ENCODE results near the gene SGPP2. TPM values are rescaled to one million over a fixed set of nuclear protein-coding genes. Genes with fewer than 3 reads are reported as not detected.

SGPP2 gene
- total RNA-seq, 1 donor from 2014 or later, result 0.20 TPM

DNA sequence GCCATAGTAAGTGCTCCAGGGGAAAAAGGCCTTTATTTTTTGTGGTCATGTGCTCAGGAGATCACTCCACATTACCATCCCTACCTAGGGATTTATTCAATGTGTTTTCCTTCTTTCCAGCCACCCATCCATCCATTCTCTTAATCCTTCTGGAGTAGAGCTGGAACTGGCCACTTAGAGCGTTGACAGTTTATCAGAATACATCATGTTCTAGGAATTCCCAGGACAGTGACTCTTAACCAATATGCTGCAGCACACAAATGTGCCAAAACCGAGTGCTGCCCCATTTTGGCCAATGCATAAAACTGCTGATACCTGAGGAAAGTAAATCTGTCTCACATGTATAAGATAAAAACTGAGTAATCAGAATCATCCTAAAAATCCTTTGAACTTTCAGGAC is 167.8 kb downstream of the SGPP2 start:
- no peaks in the 10 kb centered on the region for H3K9me3 ChIP-seq (ENCODE audit: insufficient read depth, low read depth, low read length)
- H3K79me2 ChIP-seq (ENCODE audit: insufficient read depth, low read length), result no peaks in the 10 kb centered on the region
- H3K4me1 ChIP-seq (ENCODE audit: insufficient read depth, low read length), result no peaks in the 10 kb centered on the region
- no peak overlapping the region for H3K4me3 Mint-ChIP-seq (ENCODE audit: unreplicated experiment)
- FAIRE-seq, result no peak
- no peak overlapping the region for H3K4me3 ChIP-seq (ENCODE audit: insufficient read depth, low read depth, low read length)
- no peak overlapping the region for H3K9ac ChIP-seq (ENCODE audit: low read length)
- no peaks in the 10 kb centered on the region for H3K27me3 ChIP-seq (ENCODE audit: insufficient read depth, low read length)
- H3K4me2 ChIP-seq (ENCODE audit: low read length), result no peak overlapping the region
- H3K4me1 Mint-ChIP-seq (ENCODE audit: low read depth, unreplicated experiment), result peaks cover 10% of the 10 kb centered on the region
- no peak overlapping the region for H3K27ac Mint-ChIP-seq (ENCODE audit: unreplicated experiment)
- peaks cover 15% of the 10 kb centered on the region for H3K36me3 ChIP-seq (ENCODE audit: insufficient read depth, low read length)
- H3K27me3 Mint-ChIP-seq (ENCODE audit: low read depth, unreplicated experiment), result no peaks in the 10 kb centered on the region
- peaks cover 5% of the 10 kb centered on the region for H3K36me3 Mint-ChIP-seq (ENCODE audit: low read depth, unreplicated experiment)
- no peak for DNase-seq (ENCODE audit: low read depth)
- H3K9me3 Mint-ChIP-seq (ENCODE audit: unreplicated experiment), result peaks cover 4% of the 10 kb centered on the region
- H4K20me1 ChIP-seq (ENCODE audit: insufficient read depth, low read length), result no peaks in the 10 kb centered on the region
- TF ChIP-seq, protein P1, sequence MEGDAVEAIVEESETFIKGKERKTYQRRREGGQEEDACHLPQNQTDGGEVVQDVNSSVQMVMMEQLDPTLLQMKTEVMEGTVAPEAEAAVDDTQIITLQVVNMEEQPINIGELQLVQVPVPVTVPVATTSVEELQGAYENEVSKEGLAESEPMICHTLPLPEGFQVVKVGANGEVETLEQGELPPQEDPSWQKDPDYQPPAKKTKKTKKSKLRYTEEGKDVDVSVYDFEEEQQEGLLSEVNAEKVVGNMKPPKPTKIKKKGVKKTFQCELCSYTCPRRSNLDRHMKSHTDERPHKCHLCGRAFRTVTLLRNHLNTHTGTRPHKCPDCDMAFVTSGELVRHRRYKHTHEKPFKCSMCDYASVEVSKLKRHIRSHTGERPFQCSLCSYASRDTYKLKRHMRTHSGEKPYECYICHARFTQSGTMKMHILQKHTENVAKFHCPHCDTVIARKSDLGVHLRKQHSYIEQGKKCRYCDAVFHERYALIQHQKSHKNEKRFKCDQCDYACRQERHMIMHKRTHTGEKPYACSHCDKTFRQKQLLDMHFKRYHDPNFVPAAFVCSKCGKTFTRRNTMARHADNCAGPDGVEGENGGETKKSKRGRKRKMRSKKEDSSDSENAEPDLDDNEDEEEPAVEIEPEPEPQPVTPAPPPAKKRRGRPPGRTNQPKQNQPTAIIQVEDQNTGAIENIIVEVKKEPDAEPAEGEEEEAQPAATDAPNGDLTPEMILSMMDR (IDR thresholded peaks at IDR 0.05; ENCODE audit: insufficient read depth, low read depth, low read length), result no peak
- no peak for TF ChIP-seq EZH2 (IDR thresholded peaks at IDR 0.05; ENCODE audit: insufficient read depth, low read length)
- no peak overlapping the region for H2AFZ ChIP-seq (ENCODE audit: low read depth, low read length)
- no peak overlapping the region for H3K27ac ChIP-seq (ENCODE audit: low read depth, low read length)

DNA sequence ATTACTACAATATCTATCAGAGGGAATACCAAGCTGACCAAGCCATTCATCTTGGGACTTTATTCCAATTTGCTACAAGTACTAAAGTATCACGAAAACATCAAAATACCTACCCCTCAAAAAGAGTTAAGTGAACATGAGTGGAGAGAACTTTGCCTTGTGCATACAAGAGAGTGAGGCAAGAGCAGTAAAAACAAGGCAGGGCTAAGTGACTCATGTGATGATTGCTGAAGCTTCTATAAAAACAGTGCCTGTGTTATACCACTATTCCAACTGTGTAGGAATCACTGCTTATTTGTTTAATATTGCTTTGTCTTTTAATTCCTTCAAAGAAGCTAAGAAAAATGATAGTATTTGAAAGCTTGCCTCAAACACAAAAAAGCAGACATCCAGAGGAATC is 170.3 kb downstream of the SGPP2 start:
- FAIRE-seq, result peak; percentile 13
- peaks cover 25% of the 10 kb centered on the region for H3K36me3 ChIP-seq (ENCODE audit: insufficient read depth, low read length)
- H3K27ac Mint-ChIP-seq (ENCODE audit: unreplicated experiment), result no peak overlapping the region

DNA sequence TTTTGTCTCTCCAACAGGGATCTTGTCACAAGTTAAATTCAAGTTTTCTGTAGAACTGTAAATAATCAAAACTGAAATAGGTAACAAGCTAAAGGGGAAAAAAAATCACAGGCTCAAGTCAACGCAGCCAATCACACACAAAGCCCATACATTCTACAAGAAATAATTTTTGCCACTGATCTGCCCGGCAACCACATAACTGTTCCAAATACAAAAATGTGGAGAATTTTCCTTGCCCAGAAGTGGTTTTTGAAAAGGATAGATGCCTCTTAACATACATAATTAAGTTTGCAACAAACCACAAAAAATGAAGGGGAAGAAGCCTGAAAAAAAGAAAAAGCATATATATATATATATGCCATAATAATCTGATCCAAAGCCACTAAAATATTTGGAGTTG is 171.2 kb downstream of the SGPP2 start:
- no peaks in the 10 kb centered on the region for H3K4me1 ChIP-seq (ENCODE audit: insufficient read depth, low read length)
- no peak overlapping the region for H3K9ac ChIP-seq (ENCODE audit: low read length)
- no peaks in the 10 kb centered on the region for H3K9me3 Mint-ChIP-seq (ENCODE audit: unreplicated experiment)
- no peak overlapping the region for H3K4me2 ChIP-seq (ENCODE audit: low read length)
- H3K9me3 ChIP-seq (ENCODE audit: insufficient read depth, low read depth, low read length), result no peaks in the 10 kb centered on the region
- H3K27me3 Mint-ChIP-seq (ENCODE audit: low read depth, unreplicated experiment), result no peaks in the 10 kb centered on the region
- H4K20me1 ChIP-seq (ENCODE audit: insufficient read depth, low read length), result peaks cover 5% of the 10 kb centered on the region
- H3K79me2 ChIP-seq (ENCODE audit: insufficient read depth, low read length), result no peaks in the 10 kb centered on the region
- no peak for TF ChIP-seq EZH2 (IDR thresholded peaks at IDR 0.05; ENCODE audit: insufficient read depth, low read length)
- TF ChIP-seq, protein P1 (IDR thresholded peaks at IDR 0.05; ENCODE audit: insufficient read depth, low read depth, low read length), result no peak
- peaks cover 27% of the 10 kb centered on the region for H3K36me3 ChIP-seq (ENCODE audit: insufficient read depth, low read length)
- H3K27me3 ChIP-seq (ENCODE audit: insufficient read depth, low read length), result no peaks in the 10 kb centered on the region
- H3K4me3 ChIP-seq (ENCODE audit: insufficient read depth, low read depth, low read length), result no peak overlapping the region
- no peak for DNase-seq (ENCODE audit: low read depth)
- peaks cover 10% of the 10 kb centered on the region for H3K4me1 Mint-ChIP-seq (ENCODE audit: low read depth, unreplicated experiment)
- no peak overlapping the region for H3K27ac Mint-ChIP-seq (ENCODE audit: unreplicated experiment)
- no peak overlapping the region for H3K4me3 Mint-ChIP-seq (ENCODE audit: unreplicated experiment)
- H2AFZ ChIP-seq (ENCODE audit: low read depth, low read length), result no peak overlapping the region
- no peak overlapping the region for H3K27ac ChIP-seq (ENCODE audit: low read depth, low read length)
- peaks cover 3% of the 10 kb centered on the region for H3K36me3 Mint-ChIP-seq (ENCODE audit: low read depth, unreplicated experiment)
- no peak for FAIRE-seq

More for the DNA sequence above, 170.3 kb downstream of the SGPP2 start:
- no peak overlapping the region for H3K27ac ChIP-seq (ENCODE audit: low read depth, low read length)
- H3K9me3 ChIP-seq (ENCODE audit: insufficient read depth, low read depth, low read length), result no peaks in the 10 kb centered on the region
- no peaks in the 10 kb centered on the region for H3K9me3 Mint-ChIP-seq (ENCODE audit: unreplicated experiment)
- H3K4me2 ChIP-seq (ENCODE audit: low read length), result no peak overlapping the region
- DNase-seq (ENCODE audit: low read depth), result peak; percentile 52
- H3K27me3 ChIP-seq (ENCODE audit: insufficient read depth, low read length), result no peaks in the 10 kb centered on the region
- no peaks in the 10 kb centered on the region for H3K27me3 Mint-ChIP-seq (ENCODE audit: low read depth, unreplicated experiment)
- H3K4me3 ChIP-seq (ENCODE audit: insufficient read depth, low read depth, low read length), result no peak overlapping the region
- TF ChIP-seq, protein P1 (IDR thresholded peaks at IDR 0.05; ENCODE audit: insufficient read depth, low read depth, low read length), result no peak
- no peak for TF ChIP-seq EZH2 (IDR thresholded peaks at IDR 0.05; ENCODE audit: insufficient read depth, low read length)
- H3K79me2 ChIP-seq (ENCODE audit: insufficient read depth, low read length), result no peaks in the 10 kb centered on the region
- H2AFZ ChIP-seq (ENCODE audit: low read depth, low read length), result no peak overlapping the region
- H3K4me3 Mint-ChIP-seq (ENCODE audit: unreplicated experiment), result no peak overlapping the region
- H3K4me1 Mint-ChIP-seq (ENCODE audit: low read depth, unreplicated experiment), result peaks cover 10% of the 10 kb centered on the region
- peaks cover 5% of the 10 kb centered on the region for H4K20me1 ChIP-seq (ENCODE audit: insufficient read depth, low read length)
- H3K4me1 ChIP-seq (ENCODE audit: insufficient read depth, low read length), result no peaks in the 10 kb centered on the region
- peaks cover 4% of the 10 kb centered on the region for H3K36me3 Mint-ChIP-seq (ENCODE audit: low read depth, unreplicated experiment)
- H3K9ac ChIP-seq (ENCODE audit: low read length), result no peak overlapping the region

All from astrocyte (in vitro differentiated cells and primary cell).